NB4 (cell line): ENCODE data around the gene NTRK3.

Experiments
- CTCF ChIP-seq: IDR thresholded peaks from one replicate; pipeline ENCODE4 v1.5.1; 2012; ENCODE audit warnings: low read depth, low read length
- MYC ChIP-seq: IDR thresholded peaks from 2 replicates; pipeline ENCODE4 v1.6.1; 2011; ENCODE audit warnings: low read depth, low read length
- POLR2A ChIP-seq: IDR thresholded peaks from 2 replicates; pipeline ENCODE4 v1.6.1; 2011; ENCODE audit warnings: mild to moderate bottlenecking; ENCODE audit not compliant: insufficient read length; ENCODE audit errors: extremely low read depth
- TF ChIP-seq, protein P1 (sequence below): IDR thresholded peaks from 2 replicates; pipeline ENCODE4 v1.6.1; 2011; ENCODE audit warnings: low read depth, low read length

DNA sequence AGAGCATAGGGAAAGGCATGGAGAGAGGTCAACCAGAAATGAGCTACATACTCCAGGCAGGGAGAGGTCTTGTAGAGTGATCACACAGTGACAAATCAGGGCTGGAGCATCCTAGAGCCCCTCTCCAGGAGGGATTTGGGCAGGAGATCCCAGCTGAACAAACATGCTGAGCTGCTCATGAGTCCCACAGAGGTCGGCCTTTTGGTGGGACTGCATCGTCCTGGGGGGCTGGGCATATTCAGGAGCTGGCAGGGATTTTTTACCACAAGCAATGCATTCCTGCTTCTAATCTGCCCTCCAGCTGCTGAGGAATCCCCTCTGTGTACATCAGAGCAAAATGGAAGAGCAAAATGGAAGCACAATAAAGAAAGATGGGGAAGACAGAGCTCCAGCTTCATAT, 94.9 kb downstream of the NTRK3 start:
- no peak for TF ChIP-seq CTCF
- no peak for TF ChIP-seq POLR2A
- TF ChIP-seq MYC: no peak
- TF ChIP-seq, protein P1, sequence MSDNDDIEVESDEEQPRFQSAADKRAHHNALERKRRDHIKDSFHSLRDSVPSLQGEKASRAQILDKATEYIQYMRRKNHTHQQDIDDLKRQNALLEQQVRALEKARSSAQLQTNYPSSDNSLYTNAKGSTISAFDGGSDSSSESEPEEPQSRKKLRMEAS: no peak
